ENCODE data around the gene TMEM186.

- TF ChIP-seq, protein P1, sequence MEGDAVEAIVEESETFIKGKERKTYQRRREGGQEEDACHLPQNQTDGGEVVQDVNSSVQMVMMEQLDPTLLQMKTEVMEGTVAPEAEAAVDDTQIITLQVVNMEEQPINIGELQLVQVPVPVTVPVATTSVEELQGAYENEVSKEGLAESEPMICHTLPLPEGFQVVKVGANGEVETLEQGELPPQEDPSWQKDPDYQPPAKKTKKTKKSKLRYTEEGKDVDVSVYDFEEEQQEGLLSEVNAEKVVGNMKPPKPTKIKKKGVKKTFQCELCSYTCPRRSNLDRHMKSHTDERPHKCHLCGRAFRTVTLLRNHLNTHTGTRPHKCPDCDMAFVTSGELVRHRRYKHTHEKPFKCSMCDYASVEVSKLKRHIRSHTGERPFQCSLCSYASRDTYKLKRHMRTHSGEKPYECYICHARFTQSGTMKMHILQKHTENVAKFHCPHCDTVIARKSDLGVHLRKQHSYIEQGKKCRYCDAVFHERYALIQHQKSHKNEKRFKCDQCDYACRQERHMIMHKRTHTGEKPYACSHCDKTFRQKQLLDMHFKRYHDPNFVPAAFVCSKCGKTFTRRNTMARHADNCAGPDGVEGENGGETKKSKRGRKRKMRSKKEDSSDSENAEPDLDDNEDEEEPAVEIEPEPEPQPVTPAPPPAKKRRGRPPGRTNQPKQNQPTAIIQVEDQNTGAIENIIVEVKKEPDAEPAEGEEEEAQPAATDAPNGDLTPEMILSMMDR (conservative IDR thresholded peaks at IDR 0.05; ENCODE audit: low read depth in 2 of 2), result no peak
- TF ChIP-seq POLR2AphosphoS5 (IDR thresholded peaks at IDR 0.05; ENCODE audit: low read depth), result peak; percentile 31
- TF ChIP-seq EZH2 (IDR thresholded peaks at IDR 0.05; ENCODE audit: low read depth, unreplicated experiment), result no peak
- TF ChIP-seq EZH2phosphoT487 (IDR thresholded peaks at IDR 0.05; ENCODE audit: unreplicated experiment), result no peak
- TF ChIP-seq, protein P2, sequence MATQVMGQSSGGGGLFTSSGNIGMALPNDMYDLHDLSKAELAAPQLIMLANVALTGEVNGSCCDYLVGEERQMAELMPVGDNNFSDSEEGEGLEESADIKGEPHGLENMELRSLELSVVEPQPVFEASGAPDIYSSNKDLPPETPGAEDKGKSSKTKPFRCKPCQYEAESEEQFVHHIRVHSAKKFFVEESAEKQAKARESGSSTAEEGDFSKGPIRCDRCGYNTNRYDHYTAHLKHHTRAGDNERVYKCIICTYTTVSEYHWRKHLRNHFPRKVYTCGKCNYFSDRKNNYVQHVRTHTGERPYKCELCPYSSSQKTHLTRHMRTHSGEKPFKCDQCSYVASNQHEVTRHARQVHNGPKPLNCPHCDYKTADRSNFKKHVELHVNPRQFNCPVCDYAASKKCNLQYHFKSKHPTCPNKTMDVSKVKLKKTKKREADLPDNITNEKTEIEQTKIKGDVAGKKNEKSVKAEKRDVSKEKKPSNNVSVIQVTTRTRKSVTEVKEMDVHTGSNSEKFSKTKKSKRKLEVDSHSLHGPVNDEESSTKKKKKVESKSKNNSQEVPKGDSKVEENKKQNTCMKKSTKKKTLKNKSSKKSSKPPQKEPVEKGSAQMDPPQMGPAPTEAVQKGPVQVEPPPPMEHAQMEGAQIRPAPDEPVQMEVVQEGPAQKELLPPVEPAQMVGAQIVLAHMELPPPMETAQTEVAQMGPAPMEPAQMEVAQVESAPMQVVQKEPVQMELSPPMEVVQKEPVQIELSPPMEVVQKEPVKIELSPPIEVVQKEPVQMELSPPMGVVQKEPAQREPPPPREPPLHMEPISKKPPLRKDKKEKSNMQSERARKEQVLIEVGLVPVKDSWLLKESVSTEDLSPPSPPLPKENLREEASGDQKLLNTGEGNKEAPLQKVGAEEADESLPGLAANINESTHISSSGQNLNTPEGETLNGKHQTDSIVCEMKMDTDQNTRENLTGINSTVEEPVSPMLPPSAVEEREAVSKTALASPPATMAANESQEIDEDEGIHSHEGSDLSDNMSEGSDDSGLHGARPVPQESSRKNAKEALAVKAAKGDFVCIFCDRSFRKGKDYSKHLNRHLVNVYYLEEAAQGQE (IDR thresholded peaks at IDR 0.05; ENCODE audit: unreplicated experiment), result no peak
- TF ChIP-seq JUNB (IDR thresholded peaks at IDR 0.05; ENCODE audit: unreplicated experiment), result no peak
- TF ChIP-seq ZNF331 (CRISPR knock-in tag; IDR thresholded peaks at IDR 0.05; ENCODE audit: low read depth), result no peak
- TF ChIP-seq NANOG (IDR thresholded peaks at IDR 0.05; ENCODE audit: borderline replicate concordance), result no peak
- no peak for TF ChIP-seq CREB1 (CRISPR knock-in tag; IDR thresholded peaks at IDR 0.05; ENCODE audit: low read depth)
Measured at GRCh38 chr16:8846401-8846932, 49.0 kb upstream of the TMEM186 start.

All from GM23338 (cell line).